CD4-positive, alpha-beta T cell treated with Interleukin-21 for 1 hour (primary cell): Measurements from ENCODE around the gene ZNF691.
"Not testable (repeated sequence)": the region's sequence is repeated elsewhere in the genome, so short reads cannot be mapped to it uniquely, and the experiment has no call there.

Experiments
- DNase-seq: peaks from one replicate; pipeline ENCODE4 v3.0.0-alpha.2; 2020

ZNF691 gene

DNA sequence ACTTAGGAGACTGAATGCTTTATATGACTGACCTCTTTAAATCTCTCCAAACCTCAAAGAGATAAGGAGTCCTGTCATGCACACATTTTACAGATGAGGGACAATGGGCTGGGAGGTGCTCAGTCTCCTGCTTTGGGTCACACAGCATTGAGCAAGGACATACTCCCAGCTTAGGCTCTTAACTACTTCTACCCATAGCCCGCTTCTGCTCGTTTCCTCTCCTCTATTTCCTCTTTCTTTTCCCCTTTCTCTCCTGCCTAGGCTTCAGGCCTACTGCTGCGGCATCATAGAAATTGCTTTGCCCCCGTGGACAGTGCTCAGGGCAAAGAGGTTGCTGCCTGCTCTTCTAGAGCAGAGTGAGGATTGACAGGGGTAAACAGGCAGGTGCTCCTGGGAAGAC, 12.4 kb upstream of the ZNF691 start:
- DNase-seq = no peak

GRCh38 chr1:42834803-42835202, 11.6 kb upstream of the ZNF691 start:
- no peak for DNase-seq

- no peak for DNase-seq
Observed at GRCh38 chr1:42835422-42835821, 11.0 kb upstream of the ZNF691 start.

DNA sequence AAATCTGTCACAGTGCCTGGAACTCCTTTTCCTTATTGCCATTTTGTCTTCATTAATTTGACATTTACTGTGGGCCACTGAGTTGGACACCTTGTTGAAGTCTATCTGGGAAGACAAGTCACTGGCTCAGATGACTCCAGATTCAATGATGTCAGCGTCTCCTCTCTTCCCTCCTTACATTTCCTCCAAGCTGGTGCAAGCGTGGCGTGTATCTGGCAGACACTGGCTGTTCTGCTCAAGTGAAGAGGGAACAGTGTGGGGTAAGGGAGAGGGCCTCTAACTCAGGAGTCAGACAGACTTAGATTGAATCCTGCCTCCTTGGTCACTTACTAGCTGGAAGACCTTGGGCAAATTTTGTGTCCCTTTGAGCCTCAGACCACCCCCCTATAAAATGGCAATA, 8.7 kb upstream of the ZNF691 start:
- DNase-seq = no peak

DNA sequence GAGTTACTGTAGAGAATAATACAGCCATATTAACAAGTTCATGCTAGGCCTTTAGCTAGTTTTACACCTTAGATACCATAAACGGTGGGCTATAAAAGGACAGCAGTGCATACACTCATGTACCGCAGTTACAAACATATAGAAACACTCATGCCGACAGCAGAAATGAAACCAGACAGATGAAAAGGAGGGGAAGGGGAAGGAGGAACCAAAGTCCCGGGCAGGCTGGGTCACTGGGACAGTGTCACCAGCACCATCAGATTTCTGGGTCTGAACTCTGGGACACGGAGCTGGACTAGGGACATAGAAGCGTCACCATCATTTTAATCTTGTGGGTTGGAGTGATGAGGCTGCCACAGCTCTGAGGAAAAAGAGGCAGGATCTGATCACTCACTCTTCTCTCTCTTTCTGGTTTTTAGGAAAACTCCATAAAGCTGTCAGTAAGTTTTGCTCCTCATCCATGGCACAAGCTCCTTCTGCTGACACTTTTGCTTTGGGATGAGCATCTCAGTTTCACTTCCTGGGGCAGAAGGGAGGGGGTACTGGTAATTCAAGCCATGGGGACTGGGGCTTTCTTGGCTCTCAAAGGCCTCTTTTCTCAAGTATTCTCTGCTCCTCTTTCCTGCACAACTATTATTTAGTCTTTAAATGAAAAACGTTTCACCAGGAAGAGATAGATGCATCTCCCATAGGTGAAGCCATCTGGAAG, 7.8 kb upstream of the ZNF691 start:
- DNase-seq = no peak

GRCh38 chr1:42841010-42841409, 5.4 kb upstream of the ZNF691 start:
- DNase-seq = no peak

DNA sequence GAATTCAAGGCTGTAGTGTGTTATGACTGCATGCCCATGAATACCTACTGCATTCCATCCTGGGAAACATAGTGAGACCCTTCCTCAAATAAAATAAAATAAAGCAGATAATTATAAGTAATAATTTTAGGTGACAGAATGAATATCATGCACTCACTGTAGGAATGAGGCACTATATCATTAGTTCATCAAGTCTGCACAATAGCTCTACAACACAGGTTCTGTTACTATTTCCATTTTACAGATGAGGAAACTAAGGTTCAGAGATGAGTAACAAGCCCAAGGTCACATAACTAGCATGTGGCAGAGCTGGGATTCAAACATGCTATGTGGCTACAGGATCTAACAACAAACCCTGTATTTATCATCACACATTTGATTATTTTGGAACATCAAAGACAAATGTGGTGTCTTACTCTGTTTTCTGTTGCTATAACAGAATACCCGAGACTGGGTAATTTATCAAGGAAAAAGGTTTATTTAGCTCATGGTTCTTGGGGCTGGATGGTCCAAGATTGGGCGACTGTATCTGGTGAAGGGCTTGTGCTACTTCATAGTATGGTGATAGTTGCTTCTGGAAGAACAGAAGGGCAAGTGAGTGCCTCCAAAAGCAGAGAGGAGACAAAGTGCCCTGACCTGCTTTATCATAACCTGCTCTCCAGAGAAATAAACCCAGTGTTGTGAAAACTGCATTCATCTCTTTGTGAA, 4.8 kb upstream of the ZNF691 start:
- no peak for DNase-seq

GRCh38 chr1:42844592-42845140, 1.7 kb upstream of the ZNF691 start:
- DNase-seq = no peak

DNA sequence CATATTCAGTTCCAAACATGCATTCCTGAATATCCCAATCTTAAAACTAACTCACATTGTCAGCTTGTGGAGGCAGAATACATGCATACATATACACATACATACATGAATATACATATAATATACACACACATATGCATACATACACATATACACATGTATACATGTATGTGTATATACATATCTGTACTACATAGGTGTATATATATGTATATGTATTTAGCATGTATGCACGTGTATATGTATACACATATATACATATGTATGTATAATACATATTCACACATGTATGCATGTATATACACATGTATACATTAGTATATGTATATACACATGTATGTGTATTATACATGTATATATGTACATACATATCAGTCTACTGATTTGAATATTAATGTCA, 1.2 kb upstream of the ZNF691 start:
- no peak for DNase-seq

DNA sequence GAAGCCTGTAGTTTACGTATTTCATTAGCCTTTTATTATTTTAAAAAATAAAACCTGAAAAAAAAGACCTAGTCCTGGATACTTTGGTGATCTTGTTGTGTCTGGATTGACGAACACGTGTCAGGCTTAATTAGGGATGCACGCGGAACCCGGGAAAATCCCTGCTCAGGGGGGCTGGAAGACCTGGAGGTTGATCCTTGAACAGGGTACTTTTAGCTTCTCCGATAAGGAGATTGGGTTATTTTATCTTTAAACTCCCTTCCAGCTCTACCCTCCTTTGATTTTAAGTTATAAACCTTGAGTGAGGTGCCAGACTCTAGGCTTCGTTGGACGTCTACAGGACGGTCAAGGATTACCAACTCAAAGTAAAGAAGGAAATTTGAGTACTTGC, 552 bp upstream of the ZNF691 start:
- DNase-seq = peak; percentile 5

DNA sequence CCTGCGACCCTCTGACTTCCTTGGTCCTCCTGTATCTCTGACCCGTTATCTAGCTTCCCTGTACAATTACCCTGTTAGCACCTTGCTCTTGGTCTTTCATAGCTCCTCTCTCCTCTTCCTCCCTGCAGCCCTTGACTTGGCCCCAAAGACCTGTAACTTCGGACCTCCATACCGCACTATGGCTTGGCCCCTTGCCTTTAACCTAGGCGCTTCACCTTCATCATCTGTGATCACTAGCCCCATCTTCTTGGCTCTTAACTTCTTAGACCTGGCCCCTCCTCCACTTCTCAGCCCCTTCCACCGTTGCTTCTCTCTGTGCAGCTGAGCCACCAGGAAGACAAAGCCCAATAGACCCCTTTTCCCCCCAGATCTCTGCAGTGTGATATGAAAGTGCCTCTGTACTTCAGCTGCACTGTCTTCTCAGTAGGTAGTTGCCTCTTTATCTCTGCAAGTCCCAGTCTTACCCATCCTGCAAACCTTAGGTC, 740 bp downstream of the ZNF691 start:
- DNase-seq = no peak

DNA sequence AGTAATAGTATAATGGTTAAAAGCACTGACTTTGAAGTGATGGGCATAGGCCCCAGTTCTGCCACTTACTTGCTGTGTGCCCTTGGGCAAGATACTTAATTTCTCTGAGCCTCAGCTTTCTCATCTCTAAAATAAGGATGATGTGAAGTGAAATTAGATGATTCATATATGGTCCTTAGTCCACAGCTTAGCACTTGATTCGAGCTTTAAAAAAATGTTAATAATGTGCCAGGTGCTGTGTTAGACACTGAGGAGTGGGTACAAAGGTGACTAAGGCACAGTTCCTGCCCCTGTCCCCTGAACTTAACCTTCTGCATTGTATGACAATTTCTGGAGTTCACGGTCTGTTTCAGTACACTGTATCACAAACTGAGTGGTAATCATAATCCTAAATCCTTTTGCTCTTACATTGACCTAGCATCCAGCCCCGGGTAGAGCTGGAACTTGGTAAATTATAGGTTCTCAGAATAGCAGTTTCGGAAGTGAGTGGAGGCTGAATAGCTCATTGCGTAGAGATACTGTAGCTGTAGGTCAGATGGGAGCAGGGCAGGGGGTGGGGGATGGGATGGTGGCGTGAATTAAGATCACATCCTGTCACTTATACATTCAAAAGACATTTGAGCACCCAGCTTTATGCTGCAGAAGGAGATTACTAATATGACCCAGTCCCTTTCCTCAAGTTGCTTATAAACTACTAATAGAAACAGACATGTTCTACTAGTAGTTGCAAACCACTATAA, 1.5 kb downstream of the ZNF691 start:
- DNase-seq = no peak

GRCh38 chr1:42848823-42849537, 2.6 kb downstream of the ZNF691 start:
- DNase-seq = no peak

DNA sequence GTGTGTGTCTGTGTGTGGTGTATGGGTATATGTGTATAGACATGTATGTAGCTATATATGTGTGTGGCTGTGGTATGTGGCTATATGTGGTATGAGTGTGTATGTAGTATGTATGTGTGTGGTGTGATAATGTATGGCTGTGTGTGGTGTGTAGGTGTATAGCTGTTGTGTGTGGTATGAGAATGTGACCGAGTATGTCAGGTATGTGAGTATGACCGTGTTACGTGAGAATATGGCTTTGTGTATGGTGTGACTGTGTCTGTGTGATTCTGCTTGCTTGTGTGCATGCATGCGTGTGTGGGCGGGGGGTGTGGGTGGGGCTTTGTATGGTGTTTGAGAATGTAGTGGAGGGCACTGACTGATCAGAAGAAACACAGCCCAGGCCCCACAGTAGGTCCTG, 3.5 kb downstream of the ZNF691 start:
- no peak for DNase-seq

GRCh38 chr1:42851420-42851819, 5.0 kb downstream of the ZNF691 start:
- DNase-seq = no peak

- DNase-seq = no peak
Observed at GRCh38 chr1:42851960-42852607, 5.7 kb downstream of the ZNF691 start.

GRCh38 chr1:42852608-42852980, 6.2 kb downstream of the ZNF691 start:
- DNase-seq = no peak

DNA sequence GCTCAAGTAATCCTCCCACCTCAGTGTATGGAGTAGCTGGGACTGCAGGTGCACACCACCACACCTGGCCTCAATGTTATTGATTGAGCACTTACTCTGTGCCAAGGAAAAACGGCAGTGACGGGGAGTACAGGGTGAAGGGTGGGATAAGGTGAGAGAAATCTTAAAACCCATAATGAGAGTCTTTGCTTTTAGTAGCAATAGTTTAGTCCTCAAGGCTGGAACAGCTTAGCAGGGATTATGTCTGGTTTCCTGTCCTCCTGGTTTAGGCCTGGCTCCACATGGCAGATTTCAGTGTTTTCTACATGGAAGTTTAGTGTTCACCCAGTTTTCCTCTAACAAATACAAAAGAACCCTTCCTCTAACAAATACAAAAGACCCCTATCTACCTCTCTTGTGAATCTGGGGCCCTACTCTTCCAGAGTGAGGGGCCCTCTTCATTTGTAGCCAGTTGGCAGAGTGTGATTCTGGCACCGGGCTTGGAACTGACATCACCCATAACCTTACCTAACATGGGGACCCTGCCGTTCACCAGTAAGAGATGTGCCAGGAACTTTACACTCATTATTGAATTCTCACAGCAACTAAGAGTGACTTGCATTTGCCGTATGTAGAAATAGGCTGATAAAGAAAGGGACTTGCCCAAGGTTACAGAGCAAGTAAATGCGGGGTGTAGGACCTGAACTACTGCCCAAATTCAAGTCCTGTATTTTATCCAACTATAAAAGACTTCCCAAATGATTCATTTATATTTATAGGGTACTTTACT, 6.9 kb downstream of the ZNF691 start:
- no peak for DNase-seq

- not testable (repeated sequence) for DNase-seq
Observed at GRCh38 chr1:42856554-42856953, 10.1 kb downstream of the ZNF691 start.

DNA sequence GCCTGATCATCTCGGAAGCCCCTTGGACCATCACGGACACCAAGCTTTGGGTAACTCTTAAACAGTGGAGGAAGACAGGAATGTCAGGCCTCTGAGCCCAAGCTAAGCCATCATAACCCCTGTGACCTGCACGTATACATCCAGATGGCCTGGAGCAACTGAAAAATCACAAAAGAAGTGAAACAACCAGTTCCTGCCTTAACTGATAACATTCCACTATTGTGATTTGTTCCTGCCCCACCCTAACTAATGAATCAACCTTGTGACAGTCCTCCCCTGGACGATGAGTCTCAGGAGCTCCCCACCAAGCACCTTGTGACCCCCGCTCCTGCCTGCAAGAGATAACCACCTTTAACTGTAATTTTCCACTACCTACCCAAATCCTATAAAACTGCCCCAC, 13.0 kb downstream of the ZNF691 start:
- DNase-seq = not testable (repeated sequence)

DNA sequence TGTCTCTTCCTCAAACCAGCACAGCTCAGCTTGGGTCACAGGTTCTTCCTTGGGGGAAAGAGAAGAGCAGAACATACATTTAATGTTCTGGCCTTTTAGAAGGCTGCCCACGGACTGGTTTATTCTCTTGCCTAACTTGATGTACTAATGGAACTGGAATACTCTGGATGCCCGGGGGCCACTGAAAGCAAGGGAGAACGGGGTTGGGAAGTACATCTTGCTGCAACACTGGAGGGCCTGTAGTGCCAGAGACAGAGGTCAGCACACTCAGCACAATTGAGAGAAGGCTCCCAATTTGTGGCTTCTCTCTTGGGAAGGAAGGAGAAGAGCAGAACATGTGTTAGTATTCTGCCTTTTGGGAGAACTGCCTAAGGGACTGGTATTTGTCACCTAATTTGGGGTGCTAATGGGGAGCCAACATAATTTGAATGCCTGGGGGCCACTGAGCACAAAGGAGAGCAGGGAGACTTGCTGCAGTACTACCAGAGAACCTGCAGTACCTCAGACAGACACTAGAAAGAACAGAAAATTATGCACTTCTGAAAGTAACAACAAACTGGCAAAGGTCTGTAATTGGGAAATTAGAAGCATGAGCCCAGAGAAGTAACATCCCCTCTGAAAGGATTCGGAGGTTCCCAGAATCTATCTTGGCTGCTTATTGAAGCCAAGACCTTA, 14.1 kb downstream of the ZNF691 start:
- no peak for DNase-seq
